Tibial nerve (tissue), 4 donors: Measurements from ENCODE around the gene VEGFD. TPM values are rescaled to one million over a fixed set of nuclear protein-coding genes. Genes with fewer than 3 reads are reported as not detected.

Source experiments
- DNase-seq, 2 donors: peaks; one replicate each; pipeline ENCODE4 v3.0.0-alpha.2; 2019; ENCODE audit warnings: low spot score in 2 of 2
- H3K27ac ChIP-seq, 4 donors: fragments of 200-600 bp; sonication (generic) in 3 of 4; one replicate each; pipeline ENCODE4 v1.5.1; 2017 to 2019; ENCODE audit warnings: mild to moderate bottlenecking in 1 of 4
- H3K27me3 ChIP-seq, 2 donors: fragments of 200-600 bp; sonication (generic) in 1 of 2; one replicate each; pipeline versions ENCODE4 v1.5.1 to v1.6.0; 2017 to 2019
- H3K36me3 ChIP-seq, 3 donors: fragments of 200-600 bp; sonication (generic); one replicate each; pipeline ENCODE4 v1.5.1; 2018 to 2019
- H3K4me1 ChIP-seq, 4 donors: fragments of 200-600 bp; sonication (generic) in 3 of 4; one replicate each; pipeline ENCODE4 v1.5.1; 2017 to 2019
- H3K4me3 ChIP-seq, 4 donors: fragments of 200-600 bp; sonication (generic) in 3 of 4; one replicate each; pipeline ENCODE4 v1.5.1; 2017 to 2019; ENCODE audit warnings: mild to moderate bottlenecking in 1 of 4, moderate library complexity in 1 of 4
- H3K9me3 ChIP-seq, 4 donors: fragments of 200-600 bp; sonication (generic) in 3 of 4; one replicate each; pipeline ENCODE4 v1.5.1; 2017 to 2019
- EP300 ChIP-seq, 2 donors: sonication (generic); formaldehyde crosslinking; IDR thresholded peaks; one replicate each; pipeline ENCODE4 v1.6.1; 2017; ENCODE audit warnings: antibody characterized with exemption in 2 of 2, mild to moderate bottlenecking in 1 of 2
- POLR2A ChIP-seq, 2 donors: fragments of 450-650 bp; IDR thresholded peaks; one replicate each; pipeline ENCODE4 v1.6.1; 2017; ENCODE audit warnings: antibody characterized with exemption in 2 of 2, mild to moderate bottlenecking in 2 of 2, moderate library complexity in 2 of 2
- WGBS, 2 donors: methylation state at CpG; one replicate each; pipeline ENCODE4 v1.1.5; 2018; 5-methylcytosine and 5-hydroxymethylcytosine counted together
- total RNA-seq, 4 donors: library from RNA; depleted of rRNA; stranded (reverse); fragments of >200 nt; gene quantifications; one replicate each; pipeline ENCODE4 v1.1.0, GENCODE V29; 2016
- TF ChIP-seq, protein P1 (sequence below), 5 experiments: fragments of 200-600 bp in 3 of 5; fragments of 450-650 bp in 2 of 5; sonication (generic) in 3 of 5; IDR thresholded peaks; one replicate each; pipeline ENCODE4 v1.5.1; 2016 to 2019; ENCODE audit warnings: antibody characterized with exemption in 5 of 5, mild to moderate bottlenecking in 3 of 5, moderate library complexity in 2 of 5

The VEGFD gene
- total RNA-seq, 4 donors from 2014 or later, result 1.5 to 5.0 (median 1.8) TPM

DNA sequence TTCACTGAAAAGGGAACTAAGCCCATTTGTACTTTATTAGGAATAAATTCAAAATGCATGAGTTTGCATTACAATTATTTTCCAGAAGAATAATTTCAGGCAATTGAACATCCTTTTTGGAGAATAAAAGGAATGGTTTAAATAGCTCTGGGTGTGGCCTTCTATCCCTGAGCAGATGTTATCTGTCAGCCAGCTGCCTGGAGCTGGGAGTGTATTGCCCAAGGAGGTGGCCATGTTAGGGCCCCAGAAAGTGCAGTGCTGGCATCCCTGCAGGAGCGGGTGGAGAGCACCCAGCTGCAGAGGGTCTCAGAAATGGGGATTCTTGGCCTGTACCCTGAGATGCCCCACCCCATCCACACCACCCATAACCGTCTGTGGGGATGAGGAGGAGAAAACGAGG, 21.6 kb upstream of the VEGFD start:
- Histone ChIP-seq H3K27me3 (no peaks in the 10 kb centered on the region), H3K36me3 (no peaks in the 10 kb centered on the region), H3K4me3 (no peak overlapping the region), H3K27ac (no peak overlapping the region), H3K9me3 (no peaks in the 10 kb centered on the region), H3K4me1 (peaks cover 0 to 16% (median 0%) of the 10 kb centered on the region in 4 donors)
- TF ChIP-seq POLR2A (IDR thresholded peaks at IDR 0.05), result no peak
- no peak for DNase-seq
- WGBS, 2 donors, result 65 to 67% methylated on average over 2 to 3 of the region's 3 CpGs

DNA sequence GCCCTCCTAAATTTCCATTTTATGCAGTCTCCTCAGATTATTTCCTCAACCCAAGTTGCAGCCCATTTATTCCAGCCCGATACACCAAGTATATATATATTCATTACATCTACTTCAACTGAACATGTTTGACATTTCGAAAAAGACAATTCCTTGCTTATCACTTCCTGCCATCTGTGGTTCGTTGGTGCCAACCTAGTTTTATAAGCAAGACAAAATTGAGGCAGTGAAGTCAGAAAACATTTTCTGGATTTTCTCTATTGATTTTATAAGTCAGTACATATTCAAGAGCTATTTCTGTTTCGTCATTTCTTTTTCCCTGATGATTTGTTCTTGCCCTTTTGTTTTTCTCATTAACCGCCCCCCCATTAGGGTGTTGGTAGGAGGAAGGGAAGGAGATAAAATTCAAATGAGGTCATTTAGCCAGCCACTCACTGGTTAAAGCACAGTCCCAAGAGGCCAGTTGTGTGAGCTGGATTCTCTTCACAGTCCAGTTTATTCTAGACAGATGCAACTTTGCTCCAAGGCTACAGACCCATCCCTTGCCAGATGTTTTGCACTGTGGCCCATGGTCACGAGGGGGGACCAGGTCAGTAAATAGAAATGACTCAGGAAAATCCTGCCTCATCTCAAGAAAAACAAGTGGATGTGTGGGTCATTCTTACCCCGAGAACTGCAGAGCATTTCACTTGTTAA, 20.3 kb upstream of the VEGFD start:
- H3K4me1 ChIP-seq, result peaks cover 0 to 16% (median 0%) of the 10 kb centered on the region in 4 donors
- WGBS, 2 donors, result 43 to 57% methylated on average over 7 of the region's 7 CpGs
- H3K27me3 ChIP-seq, result no peaks in the 10 kb centered on the region
- no peaks in the 10 kb centered on the region for H3K9me3 ChIP-seq
- peak in 1 of 2 donors; percentile 39 for TF ChIP-seq EP300 (IDR thresholded peaks at IDR 0.05)
- TF ChIP-seq, protein P1, sequence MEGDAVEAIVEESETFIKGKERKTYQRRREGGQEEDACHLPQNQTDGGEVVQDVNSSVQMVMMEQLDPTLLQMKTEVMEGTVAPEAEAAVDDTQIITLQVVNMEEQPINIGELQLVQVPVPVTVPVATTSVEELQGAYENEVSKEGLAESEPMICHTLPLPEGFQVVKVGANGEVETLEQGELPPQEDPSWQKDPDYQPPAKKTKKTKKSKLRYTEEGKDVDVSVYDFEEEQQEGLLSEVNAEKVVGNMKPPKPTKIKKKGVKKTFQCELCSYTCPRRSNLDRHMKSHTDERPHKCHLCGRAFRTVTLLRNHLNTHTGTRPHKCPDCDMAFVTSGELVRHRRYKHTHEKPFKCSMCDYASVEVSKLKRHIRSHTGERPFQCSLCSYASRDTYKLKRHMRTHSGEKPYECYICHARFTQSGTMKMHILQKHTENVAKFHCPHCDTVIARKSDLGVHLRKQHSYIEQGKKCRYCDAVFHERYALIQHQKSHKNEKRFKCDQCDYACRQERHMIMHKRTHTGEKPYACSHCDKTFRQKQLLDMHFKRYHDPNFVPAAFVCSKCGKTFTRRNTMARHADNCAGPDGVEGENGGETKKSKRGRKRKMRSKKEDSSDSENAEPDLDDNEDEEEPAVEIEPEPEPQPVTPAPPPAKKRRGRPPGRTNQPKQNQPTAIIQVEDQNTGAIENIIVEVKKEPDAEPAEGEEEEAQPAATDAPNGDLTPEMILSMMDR (IDR thresholded peaks at IDR 0.05), result no peak
- peak; percentile 16 to 41 for DNase-seq
- H3K36me3 ChIP-seq, result no peaks in the 10 kb centered on the region
- H3K27ac ChIP-seq, result peak overlapping the region in 1 of 4 donors; percentile 44
- H3K4me3 ChIP-seq, result no peak overlapping the region

DNA sequence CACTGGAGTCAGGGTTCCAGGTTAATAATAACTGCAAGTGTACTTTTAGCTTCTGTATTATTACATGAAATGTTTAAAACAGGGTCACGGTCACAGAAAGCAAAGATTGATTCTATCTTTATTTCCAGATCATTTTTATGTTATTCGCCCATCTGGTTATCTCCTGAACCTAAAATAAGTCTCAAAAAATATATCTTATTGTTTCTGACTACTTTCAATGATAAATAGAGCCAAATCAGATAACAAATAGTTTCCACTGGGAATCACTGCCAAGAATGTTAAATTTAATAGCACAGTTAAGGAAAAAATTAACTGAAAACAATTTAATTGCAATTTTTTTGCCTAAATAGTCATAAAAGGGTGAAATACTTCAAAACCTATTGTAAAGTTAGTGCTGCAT, 17.2 kb upstream of the VEGFD start:
- no peak for DNase-seq
- 39 to 78% methylated on average over 2 of the region's 2 CpGs for WGBS, 2 donors
- peaks cover 0 to 16% (median 0%) of the 10 kb centered on the region in 4 donors for H3K4me1 ChIP-seq
- no peak for TF ChIP-seq POLR2A (IDR thresholded peaks at IDR 0.05)
- no peak for TF ChIP-seq EP300 (IDR thresholded peaks at IDR 0.05)
- TF ChIP-seq, protein P1 (IDR thresholded peaks at IDR 0.05), result no peak
- no peaks in the 10 kb centered on the region for H3K9me3 ChIP-seq
- no peak overlapping the region for H3K27ac ChIP-seq
- no peaks in the 10 kb centered on the region for H3K36me3 ChIP-seq
- no peak overlapping the region for H3K4me3 ChIP-seq
- H3K27me3 ChIP-seq, result no peaks in the 10 kb centered on the region

DNA sequence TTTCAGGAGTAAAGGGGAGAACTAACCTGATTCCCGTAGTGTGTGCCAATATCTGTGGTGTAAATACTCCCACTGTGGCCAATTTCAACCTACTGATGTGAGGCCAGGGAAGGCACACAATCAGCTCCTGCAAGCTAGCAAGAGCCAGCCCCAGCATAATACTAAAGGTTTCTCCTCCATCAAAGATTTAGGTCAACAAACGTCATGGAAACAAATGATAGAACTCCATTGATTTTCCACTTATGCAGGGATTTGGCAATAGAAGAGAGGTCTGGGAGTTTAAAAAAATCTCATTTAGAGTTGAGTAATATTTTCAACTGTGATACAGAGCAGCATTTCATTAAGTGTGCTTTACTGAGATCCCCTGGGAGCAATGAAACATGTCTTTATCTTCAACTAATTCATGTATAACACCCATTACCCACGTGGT, 15.8 kb upstream of the VEGFD start:
- Histone ChIP-seq H3K4me3 (no peak overlapping the region), H3K27me3 (no peaks in the 10 kb centered on the region), H3K27ac (no peak overlapping the region), H3K36me3 (no peaks in the 10 kb centered on the region), H3K4me1 (peaks cover 0 to 3% (median 0%) of the 10 kb centered on the region in 4 donors), H3K9me3 (no peaks in the 10 kb centered on the region)
- 48 to 59% methylated on average over 3 of the region's 3 CpGs for WGBS, 2 donors
- TF ChIP-seq, protein P1 (IDR thresholded peaks at IDR 0.05), result no peak
- no peak for TF ChIP-seq EP300 (IDR thresholded peaks at IDR 0.05)
- TF ChIP-seq POLR2A (IDR thresholded peaks at IDR 0.05), result no peak
- DNase-seq, result no peak

DNA sequence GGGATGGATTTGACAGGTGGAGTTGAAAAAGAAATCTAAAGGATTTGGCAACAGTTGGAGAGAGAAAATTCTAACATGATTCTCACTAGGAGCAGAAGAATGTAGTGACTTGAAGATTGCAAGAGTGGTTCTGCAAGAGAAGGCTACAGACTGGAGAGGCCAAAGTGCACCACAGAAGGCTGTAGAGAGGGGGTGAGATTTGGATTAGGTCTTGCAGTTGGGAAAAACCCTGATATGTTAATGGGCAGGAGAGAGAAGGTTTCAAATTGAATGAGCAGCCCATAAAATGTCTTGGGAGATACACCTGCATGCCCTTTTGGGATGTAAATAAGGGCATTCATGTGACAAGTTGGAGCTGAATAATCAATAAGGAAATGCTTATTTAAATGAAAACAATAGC, 14.7 kb upstream of the VEGFD start:
- Histone ChIP-seq H3K36me3 (no peaks in the 10 kb centered on the region), H3K9me3 (no peaks in the 10 kb centered on the region), H3K4me3 (no peak overlapping the region), H3K4me1 (no peaks in the 10 kb centered on the region), H3K27me3 (no peaks in the 10 kb centered on the region), H3K27ac (no peak overlapping the region)
- TF ChIP-seq POLR2A (IDR thresholded peaks at IDR 0.05) (no peak), EP300 (IDR thresholded peaks at IDR 0.05) (no peak)
- TF ChIP-seq, protein P1 (IDR thresholded peaks at IDR 0.05), result no peak
- no peak for DNase-seq
